Femur (tissue), 1 donor: ENCODE results near the gene MPPED1.
A peak's percentile ranks its signal among the peaks of the same experiment; 100 is the strongest.

ENCODE experiments used
- DNase-seq: peaks from one replicate; pipeline ENCODE4 v3.0.0-alpha.2; 2017

Gene MPPED1

GRCh38 chr22:43411869-43412807 is at the start of gene MPPED1:
Gene MPPED1, plus strand, starts transcription at chr22:43412014. Its CDS starts 12,972 bp downstream, at chr22:43424986.
- no peak for DNase-seq

- DNase-seq = no peak
Observed at GRCh38 chr22:43363315-43364168, 48.3 kb upstream of the MPPED1 start.

GRCh38 chr22:43364169-43364435 is 47.7 kb upstream of the MPPED1 start:
- DNase-seq = no peak

GRCh38 chr22:43365715-43366440 is 45.9 kb upstream of the MPPED1 start:
- DNase-seq = no peak

- no peak for DNase-seq
Observed at GRCh38 chr22:43370036-43370435, 41.8 kb upstream of the MPPED1 start.

- DNase-seq = no peak
Observed at GRCh38 chr22:43375951-43376455, 35.8 kb upstream of the MPPED1 start.

- DNase-seq = peak; percentile 50
Observed at GRCh38 chr22:43376765-43377547, 34.9 kb upstream of the MPPED1 start.

GRCh38 chr22:43377548-43377895 is 34.3 kb upstream of the MPPED1 start:
- DNase-seq = peak; percentile 68

- DNase-seq = peak; percentile 58
Observed at GRCh38 chr22:43377896-43378704, 33.7 kb upstream of the MPPED1 start.

- no peak for DNase-seq
Observed at GRCh38 chr22:43381693-43382092, 30.1 kb upstream of the MPPED1 start.

GRCh38 chr22:43384863-43385262 is 27.0 kb upstream of the MPPED1 start:
- DNase-seq = no peak

GRCh38 chr22:43385770-43386641 is 25.8 kb upstream of the MPPED1 start:
- DNase-seq = peak; percentile 90

- DNase-seq = no peak
Observed at GRCh38 chr22:43387815-43388214, 24.0 kb upstream of the MPPED1 start.

- peak; percentile 81 for DNase-seq
Observed at GRCh38 chr22:43388420-43388851, 23.4 kb upstream of the MPPED1 start.

- DNase-seq = no peak
Observed at GRCh38 chr22:43389227-43389836, 22.5 kb upstream of the MPPED1 start.

- no peak for DNase-seq
Observed at GRCh38 chr22:43390166-43390565, 21.6 kb upstream of the MPPED1 start.

GRCh38 chr22:43390872-43391271 is 20.9 kb upstream of the MPPED1 start:
- no peak for DNase-seq

- no peak for DNase-seq
Observed at GRCh38 chr22:43391306-43391705, 20.5 kb upstream of the MPPED1 start.

- no peak for DNase-seq
Observed at GRCh38 chr22:43392385-43392989, 19.3 kb upstream of the MPPED1 start.
